GM18907 (cell line): ENCODE measurements around the gene CILP2.

Experiments used
- ATAC-seq: cut with Tn5 transposase; IDR thresholded peaks from one replicate; pipeline ENCODE4 v1.9.1; 2021; ENCODE audit warnings: mild to moderate bottlenecking, moderate library complexity; ENCODE audit not compliant: unreplicated experiment

The CILP2 gene

GRCh38 chr19:19529783-19530422, 8.2 kb upstream of the CILP2 start:
- ATAC-seq, result no peak

DNA sequence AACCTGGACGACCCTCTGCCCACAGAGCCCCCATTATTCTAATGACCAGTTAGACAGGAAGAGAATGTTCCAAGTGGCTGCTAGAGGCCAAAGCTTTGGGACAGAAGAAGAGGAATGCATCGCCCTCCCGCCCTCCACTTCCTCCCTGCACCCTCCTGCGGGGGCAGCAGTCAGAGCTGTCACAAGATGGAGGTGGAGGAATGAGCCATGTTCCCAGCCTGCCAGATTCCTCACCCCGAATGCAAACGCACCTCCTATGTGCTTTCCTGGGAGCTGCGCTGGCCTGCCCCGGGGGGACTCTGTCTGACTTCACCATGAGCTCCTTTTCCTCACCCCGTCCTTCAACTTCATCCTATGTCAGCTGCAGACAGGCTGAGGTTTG, 7.7 kb upstream of the CILP2 start:
- ATAC-seq, result no peak

DNA sequence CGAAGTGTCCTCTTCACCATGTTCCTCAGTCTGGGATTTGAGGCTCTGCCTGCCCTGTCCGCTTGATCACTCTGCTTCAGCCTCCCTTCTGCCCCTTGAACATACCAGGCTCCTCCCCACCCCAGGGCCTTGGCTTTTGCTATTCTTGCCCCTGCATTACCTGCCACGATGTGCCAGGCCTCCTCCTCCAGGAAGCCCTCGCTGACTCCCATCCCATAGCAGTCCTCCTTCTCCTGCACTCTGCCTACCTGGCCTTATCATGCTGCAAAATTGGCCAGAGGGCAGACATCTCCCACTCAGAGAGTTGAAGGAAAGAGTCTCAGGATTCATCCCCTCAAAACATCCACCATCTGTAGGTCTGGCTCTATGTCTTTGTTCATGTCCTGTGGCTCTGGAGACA, 7.2 kb upstream of the CILP2 start:
- ATAC-seq, result no peak

GRCh38 chr19:19531951-19532805, 5.9 kb upstream of the CILP2 start:
- ATAC-seq, result no peak

- ATAC-seq, result no peak
Measured at GRCh38 chr19:19532806-19533701, 5.0 kb upstream of the CILP2 start.

GRCh38 chr19:19533841-19534240, 4.2 kb upstream of the CILP2 start:
- no peak for ATAC-seq

GRCh38 chr19:19534556-19535265, 3.4 kb upstream of the CILP2 start:
- ATAC-seq, result no peak

- no peak for ATAC-seq
Measured at GRCh38 chr19:19535311-19536191, 2.5 kb upstream of the CILP2 start.

GRCh38 chr19:19537075-19538048, 703 bp upstream of the CILP2 start:
- ATAC-seq, result no peak

DNA sequence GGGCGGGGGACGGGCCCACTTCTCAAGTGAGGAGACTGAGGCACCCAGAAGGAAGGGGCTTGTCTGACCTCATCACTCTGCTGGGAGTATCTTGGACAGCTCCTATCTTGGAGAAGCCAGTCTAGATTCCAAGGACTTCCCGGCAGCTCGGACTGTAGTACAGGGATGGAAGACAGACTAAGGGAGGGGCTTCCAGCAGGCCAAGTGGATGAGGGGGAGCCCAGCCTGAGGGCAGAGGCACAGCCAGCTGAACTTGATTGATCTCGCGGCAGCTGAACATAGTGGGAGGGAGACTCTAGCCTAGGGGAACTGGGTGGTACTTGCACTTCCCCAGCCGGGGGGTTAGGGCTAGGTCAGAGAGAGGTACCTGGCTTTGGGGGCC, 711 bp downstream of the CILP2 start:
- no peak for ATAC-seq

- ATAC-seq, result no peak
Measured at GRCh38 chr19:19539698-19540063, 1.6 kb downstream of the CILP2 start.

DNA sequence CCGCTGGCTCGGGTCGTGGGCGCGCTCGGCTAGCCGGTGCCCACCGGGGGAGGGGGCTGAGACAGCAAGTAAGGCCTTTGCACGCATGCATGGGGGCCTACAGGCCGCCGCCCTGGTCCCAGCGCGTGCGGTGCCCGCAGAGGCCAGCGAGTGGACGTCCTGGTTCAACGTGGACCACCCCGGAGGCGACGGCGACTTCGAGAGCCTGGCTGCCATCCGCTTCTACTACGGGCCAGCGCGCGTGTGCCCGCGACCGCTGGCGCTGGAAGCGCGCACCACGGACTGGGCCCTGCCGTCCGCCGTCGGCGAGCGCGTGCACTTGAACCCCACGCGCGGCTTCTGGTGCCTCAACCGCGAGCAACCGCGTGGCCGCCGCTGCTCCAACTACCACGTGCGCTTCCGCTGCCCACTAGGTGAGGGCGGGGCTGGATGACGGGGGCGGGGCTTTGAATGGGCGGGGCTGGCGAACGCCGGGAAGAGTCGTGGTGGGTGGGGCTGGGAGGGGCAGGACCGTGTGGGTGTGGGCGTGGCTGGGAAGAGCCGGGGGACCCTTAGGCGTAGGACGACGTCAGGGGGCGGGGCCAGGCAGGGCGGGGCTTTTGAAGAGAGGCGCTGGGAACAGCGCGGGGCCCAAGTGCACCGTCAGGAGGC, 2.1 kb downstream of the CILP2 start:
- no peak for ATAC-seq

DNA sequence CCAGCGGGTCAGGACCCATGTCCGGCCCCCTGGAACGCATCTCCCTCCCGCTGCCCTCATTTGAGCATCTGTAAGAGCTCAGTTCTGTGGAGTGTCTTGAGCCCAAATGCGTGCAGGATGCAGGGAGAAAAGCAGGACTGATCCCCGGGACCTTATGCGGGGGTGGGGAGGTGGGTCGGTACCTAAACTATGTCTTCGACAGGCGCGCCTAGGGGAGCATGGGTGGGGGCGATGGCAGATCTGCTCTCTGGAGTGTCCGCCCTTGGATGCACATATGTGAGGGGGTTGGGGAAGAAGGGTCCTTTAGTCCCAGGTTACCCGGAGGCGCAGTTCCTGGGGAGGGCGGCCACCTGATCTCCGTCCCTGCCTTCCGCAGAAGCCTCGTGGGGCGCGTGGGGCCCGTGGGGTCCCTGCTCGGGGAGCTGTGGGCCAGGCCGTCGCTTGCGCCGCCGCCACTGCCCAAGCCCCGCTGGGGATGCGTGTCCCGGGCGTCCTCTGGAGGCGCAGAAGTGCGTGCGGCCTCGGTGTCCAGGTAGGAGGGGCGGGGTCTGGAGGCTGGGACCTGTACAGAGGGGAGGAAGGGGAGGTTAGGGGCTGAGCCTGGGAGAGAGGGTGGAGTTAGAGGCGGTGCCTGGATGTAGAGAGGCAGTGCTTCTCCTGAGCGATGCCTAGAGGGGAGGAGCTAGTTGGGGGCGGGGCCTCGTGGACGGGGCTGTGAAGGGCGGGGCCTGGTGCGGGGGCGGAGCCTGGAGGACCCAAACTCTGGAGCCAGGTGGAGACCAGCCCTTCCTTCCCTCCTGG, 2.9 kb downstream of the CILP2 start:
- ATAC-seq, result no peak

GRCh38 chr19:19541616-19542015, 3.6 kb downstream of the CILP2 start:
- no peak for ATAC-seq

DNA sequence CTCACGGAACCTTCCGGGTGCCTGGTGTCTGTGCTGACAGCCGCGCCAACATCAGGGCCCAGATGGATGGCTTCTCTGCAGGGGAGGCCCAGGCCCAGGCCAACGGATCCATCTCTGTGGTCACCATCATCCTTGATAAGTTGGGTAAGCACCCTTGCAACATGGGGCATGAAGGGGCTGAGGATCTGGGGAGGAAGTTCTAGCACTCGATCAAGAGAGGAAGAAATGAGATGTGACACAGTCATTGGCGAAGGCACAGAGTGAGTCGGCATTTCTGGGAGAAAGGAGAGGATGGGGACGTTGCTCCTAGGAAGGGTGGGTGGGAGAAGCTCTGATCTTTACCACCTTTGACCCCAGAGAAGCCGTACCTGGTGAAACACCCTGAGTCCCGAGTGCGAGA, 4.4 kb downstream of the CILP2 start:
- ATAC-seq, result no peak

DNA sequence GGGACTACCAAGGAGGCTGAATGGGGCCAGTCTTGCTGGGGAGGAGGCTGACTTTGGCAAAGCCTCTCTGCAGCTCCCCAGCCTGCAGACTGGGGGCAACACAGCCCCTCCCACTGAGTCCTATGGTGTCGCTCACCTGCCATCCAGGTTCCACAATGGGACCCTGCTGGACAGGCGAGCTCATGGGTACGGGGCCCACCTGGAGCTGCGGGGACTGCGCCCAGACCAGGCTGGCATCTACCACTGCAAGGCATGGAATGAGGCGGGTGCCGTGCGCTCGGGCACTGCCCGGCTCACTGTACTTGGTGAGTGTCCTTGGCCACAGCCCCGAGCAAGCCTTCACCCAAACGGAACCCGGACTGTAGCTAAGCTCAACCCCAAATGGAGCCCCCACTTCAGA, 5.0 kb downstream of the CILP2 start:
- ATAC-seq, result no peak

- ATAC-seq, result no peak
Measured at GRCh38 chr19:19543640-19544039, 5.6 kb downstream of the CILP2 start.
